ENCODE measurements around the gene IL31. TPM values are rescaled to one million over a fixed set of nuclear protein-coding genes. Genes with fewer than 3 reads are reported as not detected.

IL31 gene
- total RNA-seq, 4 donors from 2014 or later, result not detected

DNA sequence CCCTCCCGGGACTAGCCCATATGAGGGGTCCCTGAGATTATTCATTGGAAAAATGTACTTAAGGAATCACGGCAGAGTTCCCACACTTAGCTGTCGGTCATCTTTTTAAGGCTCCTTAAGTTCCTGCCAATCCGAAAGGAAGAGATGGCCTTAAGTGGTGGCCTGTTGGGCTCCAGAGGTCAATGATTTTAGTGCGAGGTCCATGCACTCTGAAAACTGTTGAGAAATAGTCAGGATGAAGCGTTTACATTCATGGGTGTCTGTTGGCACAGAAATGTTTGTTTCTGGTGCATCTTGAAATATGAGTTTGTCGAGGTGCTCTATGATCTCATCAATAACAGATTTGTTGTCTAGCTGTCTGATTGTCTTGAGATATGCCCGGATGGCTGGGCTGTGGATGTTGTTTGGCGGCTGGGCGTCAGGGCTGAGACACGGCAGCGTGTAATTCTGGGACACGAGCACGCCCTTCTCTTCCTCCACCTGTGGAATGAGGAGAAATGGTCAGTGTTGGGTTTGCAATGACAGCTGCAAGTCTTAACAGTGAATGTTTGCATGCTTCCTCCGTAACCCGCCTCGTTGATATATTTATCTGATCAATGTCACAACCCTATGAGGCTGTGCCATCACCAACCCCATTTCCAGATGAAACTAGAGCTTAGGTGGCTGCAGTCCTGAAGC, 1.6 kb downstream of the IL31 start:
- TF ChIP-seq, protein P1, sequence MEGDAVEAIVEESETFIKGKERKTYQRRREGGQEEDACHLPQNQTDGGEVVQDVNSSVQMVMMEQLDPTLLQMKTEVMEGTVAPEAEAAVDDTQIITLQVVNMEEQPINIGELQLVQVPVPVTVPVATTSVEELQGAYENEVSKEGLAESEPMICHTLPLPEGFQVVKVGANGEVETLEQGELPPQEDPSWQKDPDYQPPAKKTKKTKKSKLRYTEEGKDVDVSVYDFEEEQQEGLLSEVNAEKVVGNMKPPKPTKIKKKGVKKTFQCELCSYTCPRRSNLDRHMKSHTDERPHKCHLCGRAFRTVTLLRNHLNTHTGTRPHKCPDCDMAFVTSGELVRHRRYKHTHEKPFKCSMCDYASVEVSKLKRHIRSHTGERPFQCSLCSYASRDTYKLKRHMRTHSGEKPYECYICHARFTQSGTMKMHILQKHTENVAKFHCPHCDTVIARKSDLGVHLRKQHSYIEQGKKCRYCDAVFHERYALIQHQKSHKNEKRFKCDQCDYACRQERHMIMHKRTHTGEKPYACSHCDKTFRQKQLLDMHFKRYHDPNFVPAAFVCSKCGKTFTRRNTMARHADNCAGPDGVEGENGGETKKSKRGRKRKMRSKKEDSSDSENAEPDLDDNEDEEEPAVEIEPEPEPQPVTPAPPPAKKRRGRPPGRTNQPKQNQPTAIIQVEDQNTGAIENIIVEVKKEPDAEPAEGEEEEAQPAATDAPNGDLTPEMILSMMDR (IDR thresholded peaks at IDR 0.05; ENCODE audit: low read depth), result no peak

DNA sequence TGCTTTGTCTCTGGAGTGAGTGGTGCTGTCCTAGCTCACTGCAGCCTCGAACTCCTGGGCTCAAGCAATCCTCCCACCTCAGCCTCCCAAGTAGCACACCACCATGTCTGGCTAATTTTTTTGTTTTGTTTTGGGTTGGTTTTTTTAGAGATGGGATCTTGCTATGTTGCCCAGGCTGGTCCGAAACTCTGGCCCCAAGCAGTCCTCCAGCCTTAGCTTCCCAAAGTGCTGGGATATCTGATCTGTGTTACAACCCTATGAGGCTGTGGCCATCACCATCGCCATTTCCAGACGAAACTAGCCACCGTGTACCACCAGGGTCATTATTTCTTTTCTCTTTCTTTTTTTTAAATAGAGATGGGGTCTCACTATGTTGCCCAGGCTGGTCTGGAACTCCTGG, 2.6 kb downstream of the IL31 start:
- TF ChIP-seq, protein P1 (IDR thresholded peaks at IDR 0.05; ENCODE audit: low read depth), result no peak

DNA sequence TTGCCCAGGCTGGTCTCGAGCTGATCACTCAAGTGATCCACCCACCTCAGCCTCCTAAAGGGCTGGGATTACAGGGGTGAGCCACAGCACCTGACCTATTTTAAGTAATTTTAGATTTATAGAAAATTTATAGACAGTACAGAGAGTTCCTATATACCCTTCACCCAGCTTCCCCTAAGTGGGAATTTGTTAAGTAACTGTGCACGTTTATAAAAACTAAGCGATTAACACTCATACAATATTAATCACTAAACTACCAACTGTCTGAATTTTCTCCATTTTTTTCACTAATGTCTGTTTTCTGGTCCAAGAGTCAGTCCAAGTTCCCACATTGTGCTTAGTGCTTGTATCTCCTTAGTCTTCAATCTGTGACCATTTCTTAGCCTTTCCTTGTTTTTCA, 5.5 kb downstream of the IL31 start:
- TF ChIP-seq, protein P1 (IDR thresholded peaks at IDR 0.05; ENCODE audit: low read depth), result no peak

DNA sequence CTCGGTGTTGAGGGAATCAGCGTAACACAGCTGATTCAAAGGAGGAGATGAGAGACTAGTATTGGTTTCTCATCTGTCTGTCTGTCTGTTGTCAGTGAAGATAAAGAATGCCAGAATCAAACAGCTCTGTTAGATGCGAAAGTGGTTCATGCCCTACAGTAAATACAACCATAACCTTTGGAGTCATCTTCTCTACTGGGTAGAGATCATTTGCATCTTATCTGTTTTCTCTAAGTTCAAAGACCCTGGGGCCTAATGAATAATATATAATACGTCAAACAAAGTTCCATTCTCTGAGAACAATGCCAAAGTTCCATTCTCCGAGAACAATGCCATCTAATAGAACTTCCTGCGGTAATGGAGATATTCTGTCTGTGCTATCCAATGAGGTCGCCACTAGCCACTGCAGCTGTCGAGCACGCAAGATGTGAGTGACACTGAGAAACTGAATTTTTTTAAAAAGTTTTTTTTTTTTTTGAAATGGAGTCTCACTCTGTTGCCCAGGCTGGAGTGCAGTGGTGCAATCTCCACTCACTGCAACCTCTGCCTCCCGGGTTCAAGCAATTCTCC, 6.6 kb downstream of the IL31 start:
- TF ChIP-seq, protein P1 (IDR thresholded peaks at IDR 0.05; ENCODE audit: low read depth), result no peak

DNA sequence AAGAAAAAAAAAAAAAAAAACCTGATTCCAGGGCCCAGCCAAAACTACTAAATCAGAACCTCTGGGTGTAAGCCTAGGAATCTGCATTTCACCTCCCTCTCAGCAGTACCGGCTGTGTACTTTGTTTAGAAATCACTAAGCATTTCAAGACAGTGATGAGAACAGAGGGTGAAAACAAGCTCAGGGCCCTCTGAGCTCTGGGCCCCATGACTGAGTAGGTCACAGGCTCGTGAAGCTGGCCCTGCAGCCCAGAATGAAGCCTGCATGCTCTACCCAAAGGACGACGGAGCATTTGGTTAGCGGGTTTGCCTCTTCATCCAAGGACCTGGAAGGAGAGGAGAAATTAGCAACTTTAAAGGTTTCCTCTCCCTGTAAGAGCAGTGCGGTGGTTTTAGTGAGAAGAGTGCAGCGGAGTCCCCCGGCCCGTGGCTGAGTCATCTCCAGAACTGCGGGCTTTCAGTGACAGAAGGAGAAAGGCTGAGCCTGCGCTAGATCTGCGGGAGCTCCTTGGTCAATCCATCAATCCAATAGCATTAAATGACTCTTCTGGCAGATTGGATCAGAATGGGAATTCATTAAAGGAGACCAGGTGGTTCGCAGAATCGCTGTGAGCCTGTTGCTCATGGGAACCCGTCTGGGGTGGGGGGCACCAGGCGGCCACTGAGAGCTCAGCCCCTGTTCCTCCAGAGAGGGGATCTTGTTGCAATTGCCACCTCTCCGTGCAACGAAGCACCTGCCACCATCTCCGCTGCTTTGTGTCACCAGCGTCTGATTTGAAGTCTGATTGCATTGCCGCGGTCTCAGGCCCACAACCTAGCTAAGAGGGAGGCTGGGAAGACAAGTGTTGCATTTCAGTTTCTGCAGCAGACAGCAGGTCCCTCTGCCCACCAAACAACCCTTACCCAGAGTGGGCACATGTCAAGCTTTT, 7.3 kb downstream of the IL31 start:
- TF ChIP-seq, protein P1 (IDR thresholded peaks at IDR 0.05; ENCODE audit: low read depth), result no peak

DNA sequence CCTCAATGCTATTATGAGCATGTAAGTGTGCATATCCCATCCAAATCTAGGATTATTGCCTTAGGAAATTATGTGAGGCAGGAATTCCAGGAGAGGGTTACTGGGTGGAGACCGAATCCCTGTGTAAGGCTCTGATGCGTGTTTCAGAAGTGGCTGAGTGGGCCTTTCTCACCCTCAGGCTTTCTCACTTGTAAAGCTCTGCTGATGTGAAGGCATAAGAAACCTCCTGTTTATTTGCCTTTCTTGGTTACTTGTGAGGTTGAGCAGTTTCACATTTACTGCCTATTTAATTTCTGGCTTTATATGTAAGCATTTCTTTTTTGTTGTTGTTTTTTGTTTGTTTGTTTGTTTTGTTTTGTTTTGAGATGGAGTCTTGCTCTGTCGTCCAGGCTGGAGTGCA, 11.0 kb downstream of the IL31 start:
- TF ChIP-seq, protein P1 (IDR thresholded peaks at IDR 0.05; ENCODE audit: low read depth), result no peak

DNA sequence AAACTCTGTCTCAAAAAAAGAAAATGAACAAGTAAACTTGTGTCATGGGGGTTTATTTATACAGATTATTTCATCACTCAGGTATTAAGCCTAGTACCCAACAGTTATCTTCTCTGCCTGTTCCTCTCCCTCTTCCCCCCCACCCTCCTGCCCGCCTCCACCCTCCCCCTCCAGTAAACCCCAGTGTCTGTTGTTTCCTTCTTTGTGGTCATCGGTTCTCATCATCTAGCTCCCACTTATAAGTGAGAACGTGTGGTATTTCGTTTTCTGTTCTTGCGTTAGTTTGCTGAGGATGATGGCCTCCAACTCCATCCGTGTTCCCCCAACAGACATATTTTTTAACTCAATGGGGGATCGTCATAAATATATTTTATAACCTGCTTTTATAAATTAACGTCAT, 12.3 kb downstream of the IL31 start:
- TF ChIP-seq, protein P1 (IDR thresholded peaks at IDR 0.05; ENCODE audit: low read depth), result no peak
